HG03457 (cell line): Measurements from ENCODE around the gene GTF3C1.

Experiments used
- ATAC-seq: cut with Tn5 transposase; IDR thresholded peaks from one replicate; pipeline ENCODE4 v1.9.1; 2021; ENCODE audit warnings: moderate number of reproducible peaks; ENCODE audit not compliant: unreplicated experiment

The GTF3C1 gene

DNA sequence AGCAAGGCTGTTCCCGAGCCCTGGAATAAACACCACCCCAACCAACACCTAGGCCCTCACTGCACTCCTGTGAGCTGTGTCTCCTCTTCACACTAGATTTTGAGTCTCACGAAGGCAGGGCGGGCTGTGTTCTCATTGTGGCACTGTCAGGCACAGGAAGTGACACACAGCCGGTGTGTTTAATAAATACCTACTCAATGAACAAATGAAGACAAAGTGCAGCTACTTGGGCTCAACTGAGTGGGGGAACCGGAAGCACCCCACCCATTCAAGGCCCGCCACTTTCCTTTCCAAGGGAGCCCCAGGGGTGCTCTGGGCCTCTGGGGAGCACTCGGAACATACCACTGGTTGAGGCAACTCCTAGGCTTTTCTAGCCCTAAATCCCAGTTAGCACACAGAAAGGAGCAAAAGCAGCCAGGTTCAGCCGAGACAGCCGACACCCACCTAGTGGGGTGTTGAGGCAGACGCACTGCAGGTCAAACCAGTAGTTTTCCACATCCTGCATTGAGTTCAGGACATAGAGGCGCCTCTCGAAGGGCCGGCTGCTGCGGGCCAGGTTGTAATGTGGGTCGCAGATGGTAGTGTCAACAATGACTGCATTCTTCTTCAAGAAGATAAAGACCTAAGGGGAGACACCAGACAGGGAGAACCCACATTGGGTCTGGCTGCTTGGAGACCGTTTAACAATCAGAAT lies 57.7 kb downstream of the GTF3C1 start:
- ATAC-seq = no peak

GRCh38 chr16:27489906-27490305 lies 59.8 kb downstream of the GTF3C1 start:
- no peak for ATAC-seq

- ATAC-seq = no peak
These were observed 60.3 kb downstream of the GTF3C1 start for GRCh38 chr16:27489421-27489820.

DNA sequence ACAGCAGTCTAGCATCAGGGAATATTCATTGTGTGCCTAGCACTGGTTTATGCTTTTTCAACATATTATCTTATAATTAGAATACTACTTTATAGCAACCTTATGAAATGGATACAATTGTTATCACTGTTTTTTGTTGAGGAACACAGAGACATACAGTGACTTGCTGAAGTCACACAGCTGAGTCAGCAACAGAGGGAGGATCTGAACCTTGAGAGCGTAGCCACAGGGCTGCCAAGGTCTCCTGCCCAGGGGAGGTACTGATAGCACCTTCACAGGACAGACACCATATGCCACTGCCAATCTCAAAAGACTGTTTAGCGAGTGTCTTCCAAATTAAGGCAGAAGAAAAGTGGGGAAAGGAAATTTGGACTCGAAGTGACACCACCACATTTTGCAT lies 63.0 kb downstream of the GTF3C1 start:
- no peak for ATAC-seq

DNA sequence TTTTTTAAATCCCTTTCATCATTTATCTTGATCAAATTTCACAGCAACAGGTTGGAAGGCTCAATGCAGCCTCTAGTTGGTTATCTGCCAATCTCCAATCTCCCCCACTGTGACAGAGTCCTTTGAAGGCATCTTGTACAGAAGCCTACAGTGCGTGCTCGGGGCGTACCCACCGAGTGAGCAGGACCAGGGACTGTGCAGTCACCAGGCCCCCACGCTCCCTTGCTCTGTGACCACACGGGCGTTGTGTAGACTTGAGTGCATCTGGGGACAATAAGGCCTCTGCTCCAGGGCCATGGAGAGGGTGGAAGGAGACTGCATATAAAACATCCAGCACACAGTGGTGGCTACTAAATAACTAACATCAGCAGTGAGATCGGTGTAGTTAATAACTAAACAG lies 63.4 kb downstream of the GTF3C1 start:
- no peak for ATAC-seq

DNA sequence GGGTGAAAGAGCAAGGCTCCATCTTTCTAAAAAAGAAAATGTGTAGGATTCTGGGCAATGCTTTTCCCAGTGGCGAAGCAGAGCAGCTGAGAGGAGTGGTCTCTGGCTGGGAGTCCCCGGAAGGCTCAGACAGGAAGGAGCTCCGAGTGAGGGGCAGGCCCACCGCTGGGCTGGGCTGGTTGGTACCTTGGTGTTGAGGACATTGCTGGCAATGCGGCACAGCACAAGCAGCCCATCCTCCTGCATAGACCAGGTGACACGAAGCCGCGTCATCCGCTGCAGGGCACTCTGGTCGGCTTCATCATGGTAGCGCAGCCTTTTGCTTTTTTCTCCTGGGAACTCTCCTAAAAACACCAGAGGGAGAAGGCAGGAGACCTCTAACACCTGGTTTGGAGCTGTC lies 63.9 kb downstream of the GTF3C1 start:
- ATAC-seq = no peak

GRCh38 chr16:27485126-27485525 lies 64.6 kb downstream of the GTF3C1 start:
- no peak for ATAC-seq

DNA sequence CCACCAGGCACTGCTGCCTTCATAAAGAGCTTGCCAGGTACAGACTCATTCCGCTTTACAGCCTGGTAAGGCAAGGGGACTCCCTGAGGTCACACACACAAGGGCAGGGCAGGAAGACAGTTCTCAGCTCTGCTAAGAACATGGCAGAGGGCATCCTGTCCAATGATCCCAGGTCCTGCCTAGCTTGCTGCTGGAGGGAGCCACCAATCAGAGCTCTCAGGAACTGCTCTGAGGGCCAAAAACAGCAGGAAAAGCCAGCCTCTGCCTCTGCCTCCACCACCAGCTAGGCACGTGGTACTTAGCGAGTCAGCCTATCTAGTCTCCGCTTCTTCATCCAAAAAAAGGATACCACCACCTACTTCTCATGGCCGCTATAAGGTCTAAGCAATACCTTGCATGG lies 66.1 kb downstream of the GTF3C1 start:
- no peak for ATAC-seq

GRCh38 chr16:27483088-27483437 lies 66.7 kb downstream of the GTF3C1 start:
- ATAC-seq = no peak

DNA sequence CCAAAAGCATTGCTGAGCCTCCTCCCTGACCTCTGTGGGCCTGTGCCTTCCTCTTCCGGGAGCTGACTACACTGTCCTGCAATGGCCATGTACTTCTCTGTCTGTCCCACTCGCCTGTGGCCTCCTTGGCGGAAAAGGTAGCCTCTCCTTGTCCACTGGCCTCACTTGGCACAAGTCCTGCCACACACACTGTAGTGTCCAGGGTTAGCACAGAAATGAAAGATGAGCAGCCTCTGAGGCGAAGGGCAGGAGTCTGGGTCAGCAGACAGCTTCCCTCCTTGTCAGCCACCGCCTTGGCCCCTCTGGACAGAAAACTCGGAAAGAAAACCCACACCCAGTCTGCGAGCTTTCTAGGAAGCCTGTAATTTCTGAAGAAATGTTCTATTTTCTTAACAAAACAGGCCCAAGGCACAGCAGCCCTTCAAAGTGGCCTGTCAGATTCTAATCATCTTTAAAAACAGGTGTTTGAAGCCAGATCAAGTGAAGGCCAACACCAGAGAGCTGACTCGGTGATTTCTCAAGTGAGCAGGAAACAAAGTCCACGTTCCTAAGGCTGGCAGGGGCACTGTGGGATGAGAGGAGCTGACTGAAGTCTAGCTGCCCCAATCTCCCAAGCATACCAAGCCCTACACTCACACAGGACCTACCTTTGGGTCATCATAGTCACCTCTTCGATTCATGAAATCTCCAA lies 67.2 kb downstream of the GTF3C1 start:
- no peak for ATAC-seq

DNA sequence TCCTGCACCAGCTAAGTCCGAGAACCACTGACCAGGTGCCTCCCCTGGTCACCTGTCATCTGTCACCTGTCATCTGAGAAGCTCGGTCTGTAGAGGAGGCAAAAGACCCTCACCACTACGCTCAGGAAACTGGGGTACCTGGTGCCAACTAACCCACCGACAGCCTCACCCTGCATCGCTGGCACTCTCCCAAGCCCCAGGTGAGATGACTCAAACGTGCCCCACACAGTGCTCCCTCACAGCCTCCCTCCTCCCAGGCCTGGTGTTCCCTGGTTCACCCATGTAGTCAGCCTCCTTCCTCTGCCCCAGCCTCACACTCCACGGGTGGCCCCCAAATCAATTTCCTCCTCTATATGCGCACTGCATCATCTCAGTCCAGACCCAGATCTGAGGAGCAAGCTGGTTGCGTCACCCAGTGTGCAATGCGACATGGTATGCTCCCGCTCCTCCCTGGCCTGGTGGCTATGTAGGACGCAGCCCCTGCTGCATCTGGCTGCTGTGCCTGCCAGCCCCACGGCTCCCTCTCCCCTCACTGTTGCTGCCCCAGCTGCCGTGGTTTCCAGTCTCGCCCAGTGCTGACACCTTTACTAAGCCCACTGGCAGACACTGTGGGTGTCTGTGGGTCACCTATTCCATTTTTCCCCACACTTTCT lies 68.3 kb downstream of the GTF3C1 start:
- no peak for ATAC-seq

DNA sequence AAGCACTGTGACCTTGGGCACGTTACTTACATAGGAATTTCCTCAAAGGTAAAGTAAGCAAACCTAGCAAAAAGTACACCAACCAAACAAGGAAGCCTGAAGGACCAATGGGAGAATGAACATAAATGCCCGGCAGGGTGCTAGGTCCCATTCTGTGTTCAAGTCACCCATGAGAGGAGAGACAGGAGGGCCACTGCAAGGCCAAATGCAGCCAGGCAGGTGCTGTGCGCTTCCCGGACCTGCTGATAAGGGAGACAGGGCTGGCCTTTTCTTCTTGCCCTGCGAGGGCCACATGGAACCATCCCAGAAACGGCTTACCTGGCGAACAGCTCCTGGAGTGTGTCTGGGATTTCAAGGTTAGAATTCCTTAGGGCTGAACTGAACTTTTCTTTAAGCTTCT lies 69.0 kb downstream of the GTF3C1 start:
- no peak for ATAC-seq

DNA sequence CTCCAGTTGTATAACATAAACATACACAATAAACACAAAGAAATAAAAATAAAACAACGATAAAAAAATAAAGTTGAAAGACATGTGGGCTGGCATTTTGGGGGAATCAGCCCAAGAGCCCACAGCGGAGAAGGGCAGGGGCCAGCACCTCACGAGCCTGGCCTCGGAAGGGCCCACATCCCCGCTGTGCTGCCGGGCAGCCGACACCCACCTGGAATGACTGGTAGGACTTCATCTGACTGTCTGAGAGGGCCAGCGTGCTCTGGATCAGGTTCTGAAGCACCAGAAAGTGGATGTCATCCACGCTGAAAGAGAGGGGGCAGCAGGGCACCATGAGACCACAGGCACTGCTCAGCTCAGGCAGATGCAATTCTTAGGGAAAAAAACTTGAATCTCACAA lies 73.5 kb downstream of the GTF3C1 start:
- ATAC-seq = no peak

DNA sequence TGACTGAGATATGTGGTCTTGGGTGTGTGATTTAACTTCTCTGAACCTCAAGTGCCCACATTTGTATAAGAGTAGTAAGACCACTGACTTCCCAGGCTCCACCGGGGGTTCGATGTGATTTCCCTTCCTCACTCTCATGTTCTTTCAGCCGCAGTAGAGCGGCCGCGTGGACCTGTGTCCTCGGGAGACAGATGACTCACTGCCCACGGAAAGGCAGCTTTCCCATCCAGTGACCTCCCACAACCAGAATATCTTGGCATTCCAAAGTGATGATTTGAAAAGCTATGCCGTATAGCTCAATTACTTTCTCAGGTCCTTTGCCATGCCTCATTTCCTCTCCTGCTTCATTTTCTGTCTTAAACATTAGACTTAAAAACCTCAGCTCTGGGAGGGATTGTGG lies 74.2 kb downstream of the GTF3C1 start:
- ATAC-seq = no peak

DNA sequence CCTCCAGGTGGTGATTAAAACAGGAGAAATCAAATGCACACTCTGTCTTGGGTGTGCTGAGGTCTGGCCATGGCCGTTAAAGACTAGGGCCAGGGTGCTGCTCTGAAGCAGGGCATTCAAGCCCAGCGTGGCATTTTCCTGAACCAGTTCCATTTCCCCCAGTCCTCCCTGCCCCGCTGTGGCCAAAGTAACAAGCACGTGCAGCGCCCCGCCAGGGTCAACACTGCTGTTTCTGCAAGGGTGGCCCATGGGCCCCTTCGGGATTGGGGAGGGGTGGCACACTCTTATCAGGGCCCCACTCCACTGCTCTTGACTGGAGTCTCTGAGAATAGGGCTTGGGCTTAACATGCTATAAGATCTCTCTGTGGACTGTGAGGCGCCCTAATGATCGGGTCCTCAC lies 74.8 kb downstream of the GTF3C1 start:
- ATAC-seq = no peak

- no peak for ATAC-seq
These were observed 75.7 kb downstream of the GTF3C1 start for GRCh38 chr16:27474041-27474440.

DNA sequence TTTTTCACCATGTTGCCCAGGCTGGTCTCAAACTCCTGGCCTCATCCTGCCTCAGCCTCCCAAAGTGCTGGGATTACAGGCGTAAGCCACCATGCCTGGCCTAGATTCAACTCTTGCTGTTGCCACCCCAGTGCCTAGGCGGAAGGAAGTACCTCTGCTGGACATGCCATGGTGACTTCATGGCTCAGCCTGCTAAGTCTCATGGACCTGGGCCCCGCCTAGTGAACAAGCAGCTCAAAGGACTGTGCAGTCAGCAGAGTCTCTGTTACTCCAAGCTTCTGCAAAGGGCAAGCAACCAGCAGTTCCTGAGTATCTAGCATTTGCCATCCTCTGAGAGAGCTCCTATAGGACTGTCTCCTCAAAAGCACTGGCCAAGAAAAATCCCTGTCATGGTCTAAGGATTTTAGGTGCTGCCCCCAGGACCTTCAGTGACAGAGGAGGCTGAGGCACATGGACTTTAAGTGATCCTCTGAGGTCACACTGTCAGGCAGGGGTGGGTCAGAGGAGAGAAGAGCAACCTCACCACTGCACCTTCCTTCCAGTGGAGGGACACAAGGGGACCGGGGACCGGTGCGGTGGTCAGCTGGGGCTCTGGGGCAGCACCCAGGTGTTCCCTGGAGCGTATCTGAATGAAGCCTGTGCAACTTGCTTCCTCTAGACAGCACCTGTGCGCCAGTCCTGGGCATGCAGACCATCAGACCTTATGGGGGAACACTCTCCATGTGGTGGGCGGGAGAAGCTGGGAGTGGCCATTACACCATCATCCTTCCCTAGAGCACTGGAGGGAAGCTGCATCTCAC lies 76.4 kb downstream of the GTF3C1 start:
- ATAC-seq = no peak

- ATAC-seq = no peak
These were observed 77.4 kb downstream of the GTF3C1 start for GRCh38 chr16:27472091-27473020.

- no peak for ATAC-seq
These were observed 78.1 kb downstream of the GTF3C1 start for GRCh38 chr16:27471661-27472060.
